ENCODE results near the gene FECH. TPM values are rescaled to one million over a fixed set of nuclear protein-coding genes. Genes with fewer than 3 reads are reported as not detected.

FECH gene
- total and polyA plus RNA-seq, 9 of the 15 experiments (the other 6 are each of a cell fraction or from before 2014, with no cell fraction given): 19.8 to 170 (median 56.8) TPM

DNA sequence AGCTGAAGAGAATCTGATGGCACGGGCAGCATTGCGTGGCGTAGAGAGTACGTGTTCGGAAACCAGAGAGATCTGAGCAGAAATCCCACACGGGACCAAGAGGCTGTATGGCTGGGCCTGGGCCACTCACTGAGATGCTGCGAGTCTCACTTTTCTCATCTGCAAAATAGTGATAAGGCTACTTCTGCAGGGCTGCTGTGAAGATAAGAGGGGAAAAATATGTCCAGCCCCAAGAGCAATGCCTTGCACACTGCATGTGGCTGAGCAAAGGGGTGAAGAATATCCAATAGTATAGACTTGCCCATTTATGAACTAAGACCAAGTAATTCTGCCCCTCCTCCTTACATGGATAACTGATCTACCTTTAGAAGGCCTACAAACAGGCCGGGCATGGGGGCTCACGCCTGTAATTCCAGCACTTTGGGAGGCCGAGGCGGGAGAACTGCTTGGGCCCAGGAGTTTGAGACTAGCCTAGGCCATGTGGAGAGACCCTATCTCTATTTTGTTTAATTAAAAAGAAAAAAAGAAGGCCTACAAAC is 3.1 kb downstream of the FECH start (continued):
- TF ChIP-seq, protein P1, sequence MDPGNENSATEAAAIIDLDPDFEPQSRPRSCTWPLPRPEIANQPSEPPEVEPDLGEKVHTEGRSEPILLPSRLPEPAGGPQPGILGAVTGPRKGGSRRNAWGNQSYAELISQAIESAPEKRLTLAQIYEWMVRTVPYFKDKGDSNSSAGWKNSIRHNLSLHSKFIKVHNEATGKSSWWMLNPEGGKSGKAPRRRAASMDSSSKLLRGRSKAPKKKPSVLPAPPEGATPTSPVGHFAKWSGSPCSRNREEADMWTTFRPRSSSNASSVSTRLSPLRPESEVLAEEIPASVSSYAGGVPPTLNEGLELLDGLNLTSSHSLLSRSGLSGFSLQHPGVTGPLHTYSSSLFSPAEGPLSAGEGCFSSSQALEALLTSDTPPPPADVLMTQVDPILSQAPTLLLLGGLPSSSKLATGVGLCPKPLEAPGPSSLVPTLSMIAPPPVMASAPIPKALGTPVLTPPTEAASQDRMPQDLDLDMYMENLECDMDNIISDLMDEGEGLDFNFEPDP (CRISPR knock-in tag; IDR thresholded peaks at IDR 0.05): no peak
- TF ChIP-seq BCOR (IDR thresholded peaks at IDR 0.05) (peak; percentile 24; the same call in 1 of the 2 replicates), ZNF77 (CRISPR knock-in tag; IDR thresholded peaks at IDR 0.05) (no peak), PCBP1 (IDR thresholded peaks at IDR 0.05; ENCODE audit: low read depth, low read length, poor library complexity, severe bottlenecking) (no peak), E2F3 (CRISPR knock-in tag; IDR thresholded peaks at IDR 0.05) (no peak), FOXK1 (CRISPR knock-in tag; IDR thresholded peaks at IDR 0.05; ENCODE audit: borderline replicate concordance) (no peak), MBD2 (IDR thresholded peaks at IDR 0.05; ENCODE audit: borderline replicate concordance, low read depth) (0 out of 2 replicates have a peak, but pooled peaks have one; percentile 31), ZBTB8A (IDR thresholded peaks at IDR 0.05; ENCODE audit: partially characterized antibody) (no peak), ZNF444 (CRISPR knock-in tag; IDR thresholded peaks at IDR 0.05) (no peak), POLR2A (conservative IDR thresholded peaks at IDR 0.05) (no peak; the same call in 1 of the 2 replicates), XRCC5 (IDR thresholded peaks at IDR 0.05; ENCODE audit: low read depth, low read length) (no peak), ZNF586 (CRISPR knock-in tag; conservative IDR thresholded peaks at IDR 0.05) (no peak), HDAC3 (IDR thresholded peaks at IDR 0.05; ENCODE audit: borderline replicate concordance, partially characterized antibody) (peak; percentile 69), POLR2G (IDR thresholded peaks at IDR 0.05; ENCODE audit: low read depth, low read length) (no peak)
- TF ChIP-seq, protein P2, sequence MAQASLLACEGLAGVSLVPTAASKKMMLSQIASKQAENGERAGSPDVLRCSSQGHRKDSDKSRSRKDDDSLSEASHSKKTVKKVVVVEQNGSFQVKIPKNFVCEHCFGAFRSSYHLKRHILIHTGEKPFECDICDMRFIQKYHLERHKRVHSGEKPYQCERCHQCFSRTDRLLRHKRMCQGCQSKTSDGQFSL (CRISPR knock-in tag; IDR thresholded peaks at IDR 0.05): no peak
- TF ChIP-seq, protein P2 (tag; IDR thresholded peaks at IDR 0.05): no peak
- TF ChIP-seq, protein P3, sequence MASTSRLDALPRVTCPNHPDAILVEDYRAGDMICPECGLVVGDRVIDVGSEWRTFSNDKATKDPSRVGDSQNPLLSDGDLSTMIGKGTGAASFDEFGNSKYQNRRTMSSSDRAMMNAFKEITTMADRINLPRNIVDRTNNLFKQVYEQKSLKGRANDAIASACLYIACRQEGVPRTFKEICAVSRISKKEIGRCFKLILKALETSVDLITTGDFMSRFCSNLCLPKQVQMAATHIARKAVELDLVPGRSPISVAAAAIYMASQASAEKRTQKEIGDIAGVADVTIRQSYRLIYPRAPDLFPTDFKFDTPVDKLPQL (IDR thresholded peaks at IDR 0.05; ENCODE audit: extremely low read depth, insufficient read length): no peak
- TF ChIP-seq, protein P4, sequence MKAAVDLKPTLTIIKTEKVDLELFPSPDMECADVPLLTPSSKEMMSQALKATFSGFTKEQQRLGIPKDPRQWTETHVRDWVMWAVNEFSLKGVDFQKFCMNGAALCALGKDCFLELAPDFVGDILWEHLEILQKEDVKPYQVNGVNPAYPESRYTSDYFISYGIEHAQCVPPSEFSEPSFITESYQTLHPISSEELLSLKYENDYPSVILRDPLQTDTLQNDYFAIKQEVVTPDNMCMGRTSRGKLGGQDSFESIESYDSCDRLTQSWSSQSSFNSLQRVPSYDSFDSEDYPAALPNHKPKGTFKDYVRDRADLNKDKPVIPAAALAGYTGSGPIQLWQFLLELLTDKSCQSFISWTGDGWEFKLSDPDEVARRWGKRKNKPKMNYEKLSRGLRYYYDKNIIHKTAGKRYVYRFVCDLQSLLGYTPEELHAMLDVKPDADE (conservative IDR thresholded peaks at IDR 0.05; ENCODE audit: control insufficient read depth, low read depth, low read length): no peak
- TF ChIP-seq, protein P5, sequence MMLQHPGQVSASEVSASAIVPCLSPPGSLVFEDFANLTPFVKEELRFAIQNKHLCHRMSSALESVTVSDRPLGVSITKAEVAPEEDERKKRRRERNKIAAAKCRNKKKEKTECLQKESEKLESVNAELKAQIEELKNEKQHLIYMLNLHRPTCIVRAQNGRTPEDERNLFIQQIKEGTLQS (IDR thresholded peaks at IDR 0.05): peak; percentile 15; the same call in 1 of the 2 replicates
- TF ChIP-seq, protein P5 (CRISPR knock-in tag; conservative IDR thresholded peaks at IDR 0.05): no peak; the same call in 1 of the 2 replicates
